Measurements from ENCODE around the gene WASHC3.

DNA sequence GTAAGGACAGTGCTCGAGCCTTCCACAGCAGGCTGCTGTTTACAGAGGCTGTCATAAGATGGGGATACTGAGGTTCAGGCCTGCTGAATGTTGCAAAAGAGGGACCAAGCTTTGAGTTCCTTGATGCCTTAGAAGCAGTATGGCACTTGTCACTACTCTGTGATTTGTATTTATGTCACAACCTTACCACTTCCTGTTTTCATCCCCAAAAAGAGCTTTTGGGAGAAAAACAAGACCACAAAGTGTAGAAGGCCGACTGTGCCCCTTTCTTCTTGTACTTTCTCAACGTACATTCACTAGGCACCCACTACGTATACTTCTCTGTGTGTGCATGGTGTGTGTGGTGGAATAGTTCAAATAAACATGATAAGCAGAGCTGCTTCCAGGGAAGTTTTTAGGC lies 94.3 kb downstream of the WASHC3 start:
- TF ChIP-seq, protein P1, sequence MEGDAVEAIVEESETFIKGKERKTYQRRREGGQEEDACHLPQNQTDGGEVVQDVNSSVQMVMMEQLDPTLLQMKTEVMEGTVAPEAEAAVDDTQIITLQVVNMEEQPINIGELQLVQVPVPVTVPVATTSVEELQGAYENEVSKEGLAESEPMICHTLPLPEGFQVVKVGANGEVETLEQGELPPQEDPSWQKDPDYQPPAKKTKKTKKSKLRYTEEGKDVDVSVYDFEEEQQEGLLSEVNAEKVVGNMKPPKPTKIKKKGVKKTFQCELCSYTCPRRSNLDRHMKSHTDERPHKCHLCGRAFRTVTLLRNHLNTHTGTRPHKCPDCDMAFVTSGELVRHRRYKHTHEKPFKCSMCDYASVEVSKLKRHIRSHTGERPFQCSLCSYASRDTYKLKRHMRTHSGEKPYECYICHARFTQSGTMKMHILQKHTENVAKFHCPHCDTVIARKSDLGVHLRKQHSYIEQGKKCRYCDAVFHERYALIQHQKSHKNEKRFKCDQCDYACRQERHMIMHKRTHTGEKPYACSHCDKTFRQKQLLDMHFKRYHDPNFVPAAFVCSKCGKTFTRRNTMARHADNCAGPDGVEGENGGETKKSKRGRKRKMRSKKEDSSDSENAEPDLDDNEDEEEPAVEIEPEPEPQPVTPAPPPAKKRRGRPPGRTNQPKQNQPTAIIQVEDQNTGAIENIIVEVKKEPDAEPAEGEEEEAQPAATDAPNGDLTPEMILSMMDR (IDR thresholded peaks at IDR 0.05; ENCODE audit: low read depth, low read length, poor library complexity, severe bottlenecking) = no peak
- no peak for TF ChIP-seq EZH2phosphoT487 (IDR thresholded peaks at IDR 0.05; ENCODE audit: borderline replicate concordance, low read length)
